ENCODE data around the gene ZNF672. TPM values are rescaled to one million over a fixed set of nuclear protein-coding genes. Genes with fewer than 3 reads are reported as not detected.

ZNF672 gene
- total RNA-seq, 4 donors from 2014 or later: 22.4 to 38.4 (median 31.8) TPM

DNA sequence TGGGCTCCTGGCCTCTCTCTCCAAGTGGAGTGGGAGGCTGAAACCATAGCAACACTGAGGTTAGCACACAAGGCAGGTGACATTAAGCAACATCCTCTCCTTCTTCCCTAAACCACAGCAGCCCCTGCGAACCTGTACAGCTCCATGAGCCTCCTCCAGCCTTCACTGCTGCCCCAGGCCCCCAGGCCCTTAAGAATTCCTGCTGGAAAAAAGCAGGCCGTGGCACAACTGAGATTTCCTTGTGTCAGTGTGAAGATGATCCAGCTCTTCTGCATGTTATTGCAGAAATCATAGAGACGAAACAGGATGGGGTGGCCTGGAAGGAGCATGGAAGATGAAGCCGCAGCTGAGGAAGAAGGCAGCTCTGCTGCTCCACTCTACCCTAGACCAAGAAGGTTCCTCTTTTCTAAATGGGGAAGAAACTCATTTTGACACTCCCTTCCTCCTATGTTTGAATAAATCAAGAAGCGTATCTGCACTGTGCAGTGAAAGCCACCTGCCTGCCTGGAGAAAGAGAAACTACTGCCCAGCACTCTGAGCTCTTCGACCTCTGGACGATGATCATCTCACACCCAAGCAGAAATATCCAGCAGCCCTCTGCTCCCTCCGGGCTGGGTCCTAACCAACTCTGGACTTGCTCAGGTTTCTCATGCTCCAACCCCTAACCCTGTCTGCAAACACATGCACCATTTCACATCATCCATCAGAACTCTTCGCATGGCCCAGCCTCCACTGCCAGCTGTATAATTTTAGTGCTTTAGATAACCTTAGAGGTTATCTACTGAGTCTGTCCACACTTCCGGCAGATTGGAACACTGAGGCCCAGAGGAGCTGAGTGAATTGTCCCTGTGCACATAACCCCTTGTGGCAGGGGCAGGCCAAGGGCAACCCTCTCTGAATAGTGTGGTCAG, 33.0 kb upstream of the ZNF672 start:
- H3K9me3 ChIP-seq: no peaks in the 10 kb centered on the region
- H3K4me3 ChIP-seq: no peak overlapping the region
- TF ChIP-seq POLR2A (IDR thresholded peaks at IDR 0.05): no peak
- TF ChIP-seq EP300 (IDR thresholded peaks at IDR 0.05): peak in 1 of 2 donors; percentile 35
- WGBS, 2 donors: 68% methylated on average over 10 of the region's 10 CpGs
- peak overlapping the region in 1 of 4 donors; percentile 58 for H3K27ac ChIP-seq
- no peaks in the 10 kb centered on the region for H3K36me3 ChIP-seq
- H3K4me1 ChIP-seq: peaks cover 0 to 13% (median 6%) of the 10 kb centered on the region in 4 donors
- H3K27me3 ChIP-seq: no peaks in the 10 kb centered on the region
- DNase-seq (ENCODE audit: low spot score in 2 of 2): no peak

DNA sequence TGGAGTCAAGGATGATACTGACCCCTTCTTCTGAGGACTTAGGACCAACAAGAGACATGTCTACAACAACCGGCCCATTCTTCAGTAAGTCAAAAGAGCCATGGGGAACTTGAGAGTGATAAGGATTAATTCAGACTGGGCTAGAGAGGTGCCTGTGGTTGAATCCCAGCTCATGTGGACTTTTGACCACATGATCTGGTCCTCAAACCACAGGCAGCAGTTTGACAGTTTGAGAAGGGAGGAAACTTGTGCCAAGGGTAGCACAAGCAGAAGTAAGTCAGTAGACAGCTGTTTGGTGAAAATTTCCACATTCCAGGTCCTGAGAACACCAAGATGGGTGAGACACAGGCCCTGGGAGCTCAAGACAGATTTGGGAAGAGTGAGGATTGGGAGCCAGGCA, 32.1 kb upstream of the ZNF672 start:
- DNase-seq (ENCODE audit: low spot score in 2 of 2): no peak
- H3K36me3 ChIP-seq: peaks cover 0 to 1% (median 0%) of the 10 kb centered on the region in 3 donors
- peak in 1 of 2 donors; percentile 35 for TF ChIP-seq EP300 (IDR thresholded peaks at IDR 0.05)
- TF ChIP-seq POLR2A (IDR thresholded peaks at IDR 0.05): no peak
- TF ChIP-seq, protein P1, sequence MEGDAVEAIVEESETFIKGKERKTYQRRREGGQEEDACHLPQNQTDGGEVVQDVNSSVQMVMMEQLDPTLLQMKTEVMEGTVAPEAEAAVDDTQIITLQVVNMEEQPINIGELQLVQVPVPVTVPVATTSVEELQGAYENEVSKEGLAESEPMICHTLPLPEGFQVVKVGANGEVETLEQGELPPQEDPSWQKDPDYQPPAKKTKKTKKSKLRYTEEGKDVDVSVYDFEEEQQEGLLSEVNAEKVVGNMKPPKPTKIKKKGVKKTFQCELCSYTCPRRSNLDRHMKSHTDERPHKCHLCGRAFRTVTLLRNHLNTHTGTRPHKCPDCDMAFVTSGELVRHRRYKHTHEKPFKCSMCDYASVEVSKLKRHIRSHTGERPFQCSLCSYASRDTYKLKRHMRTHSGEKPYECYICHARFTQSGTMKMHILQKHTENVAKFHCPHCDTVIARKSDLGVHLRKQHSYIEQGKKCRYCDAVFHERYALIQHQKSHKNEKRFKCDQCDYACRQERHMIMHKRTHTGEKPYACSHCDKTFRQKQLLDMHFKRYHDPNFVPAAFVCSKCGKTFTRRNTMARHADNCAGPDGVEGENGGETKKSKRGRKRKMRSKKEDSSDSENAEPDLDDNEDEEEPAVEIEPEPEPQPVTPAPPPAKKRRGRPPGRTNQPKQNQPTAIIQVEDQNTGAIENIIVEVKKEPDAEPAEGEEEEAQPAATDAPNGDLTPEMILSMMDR (IDR thresholded peaks at IDR 0.05): no peak
- 68 to 75% methylated on average over 1 of the region's 1 CpG for WGBS, 2 donors
- H3K4me1 ChIP-seq: peaks cover 0 to 21% (median 10%) of the 10 kb centered on the region in 4 donors
- peak overlapping the region in 1 of 4 donors; percentile 37 for H3K27ac ChIP-seq
- no peaks in the 10 kb centered on the region for H3K9me3 ChIP-seq
- H3K4me3 ChIP-seq: no peak overlapping the region
- H3K27me3 ChIP-seq: no peaks in the 10 kb centered on the region

DNA sequence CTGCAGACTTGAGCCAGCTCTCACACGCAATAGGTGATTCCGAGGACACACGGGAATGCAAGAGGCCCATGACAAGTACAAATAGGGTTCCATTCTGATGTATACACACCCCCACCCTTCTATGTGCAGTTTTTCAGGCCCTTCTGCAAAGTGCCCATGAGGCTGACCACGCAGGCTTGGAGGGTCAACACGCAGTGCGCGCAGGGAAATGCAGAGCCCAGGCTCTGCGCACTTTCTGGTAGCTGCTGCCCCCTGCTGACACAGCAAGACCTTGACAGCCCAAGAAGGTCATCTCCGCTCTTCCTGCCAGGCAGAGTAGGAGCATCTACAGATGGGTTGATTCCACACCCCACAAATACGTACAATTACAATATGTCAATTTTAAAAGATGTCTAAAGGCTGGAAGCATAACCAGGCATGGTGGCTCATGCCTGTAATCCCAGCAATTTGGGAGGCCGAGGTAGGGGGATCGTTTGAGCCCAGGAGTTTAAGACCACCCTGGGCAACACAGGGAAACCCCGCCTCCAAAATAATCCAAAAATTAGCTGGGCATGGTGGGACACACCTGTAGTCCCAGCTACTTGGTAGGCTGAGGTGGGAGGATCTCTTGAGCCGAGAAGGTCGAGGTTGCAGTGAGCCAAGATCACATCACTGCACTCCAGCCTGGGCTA, 30.8 kb upstream of the ZNF672 start:
- H3K36me3 ChIP-seq: peaks cover 0 to 14% (median 0%) of the 10 kb centered on the region in 3 donors
- no peaks in the 10 kb centered on the region for H3K27me3 ChIP-seq
- H3K4me1 ChIP-seq: peaks cover 0 to 30% (median 12%) of the 10 kb centered on the region in 4 donors
- no peak for DNase-seq (ENCODE audit: low spot score in 2 of 2)
- H3K9me3 ChIP-seq: no peaks in the 10 kb centered on the region
- no peak overlapping the region for H3K4me3 ChIP-seq
- TF ChIP-seq EP300 (IDR thresholded peaks at IDR 0.05) (no peak), POLR2A (IDR thresholded peaks at IDR 0.05) (no peak)
- TF ChIP-seq, protein P1 (IDR thresholded peaks at IDR 0.05): peak; percentile 65 to 78 (median 72)
- WGBS, 2 donors: 48 to 49% methylated on average over 15 of the region's 15 CpGs
- no peak overlapping the region for H3K27ac ChIP-seq

GRCh38 chr1:248808876-248809275, 29.1 kb upstream of the ZNF672 start:
- no peaks in the 10 kb centered on the region for H3K27me3 ChIP-seq
- 79 to 81% methylated on average over 9 of the region's 9 CpGs for WGBS, 2 donors
- H3K9me3 ChIP-seq: no peaks in the 10 kb centered on the region
- H3K4me1 ChIP-seq: peaks cover 0 to 30% (median 12%) of the 10 kb centered on the region in 4 donors
- H3K4me3 ChIP-seq: no peak overlapping the region
- H3K36me3 ChIP-seq: peaks cover 2 to 31% (median 7%) of the 10 kb centered on the region in 3 donors
- H3K27ac ChIP-seq: no peak overlapping the region
- no peak for DNase-seq (ENCODE audit: low spot score in 2 of 2)
- TF ChIP-seq, protein P1 (IDR thresholded peaks at IDR 0.05): no peak
- TF ChIP-seq EP300 (IDR thresholded peaks at IDR 0.05): no peak
- no peak for TF ChIP-seq POLR2A (IDR thresholded peaks at IDR 0.05)

DNA sequence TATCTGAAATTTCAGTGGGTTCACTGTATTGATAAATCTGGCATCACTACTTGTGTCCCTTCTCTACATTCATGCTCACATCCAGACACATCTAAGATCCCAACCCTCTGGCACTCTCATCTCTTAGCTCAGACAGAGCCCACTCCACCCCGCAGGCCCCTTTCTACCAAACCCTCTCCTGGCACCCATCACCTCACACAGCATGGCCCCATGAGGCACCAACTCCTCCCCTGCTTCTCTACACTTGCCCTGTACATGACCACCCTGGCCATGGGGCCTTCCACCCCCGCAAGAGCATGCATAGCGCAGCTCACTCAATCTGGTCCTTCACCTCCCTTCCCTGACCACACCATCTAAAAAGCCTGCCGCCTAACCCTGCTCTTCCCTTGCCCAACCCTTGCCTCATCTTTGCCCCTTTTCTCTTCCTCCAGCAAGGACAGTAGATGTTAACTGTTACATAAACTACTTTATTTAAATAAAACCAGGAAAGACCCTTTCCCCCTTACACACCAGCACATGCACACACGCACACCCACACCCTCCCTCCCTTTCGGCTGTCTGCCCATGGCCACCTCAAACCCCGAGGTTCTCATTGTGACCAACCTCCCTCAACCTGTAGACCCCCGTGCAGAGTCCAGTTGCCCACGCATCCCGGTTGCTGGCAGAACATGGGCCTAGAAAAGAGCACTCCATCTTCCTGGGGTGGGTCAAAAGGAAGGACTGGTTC, 27.9 kb upstream of the ZNF672 start:
- WGBS, 2 donors: 68 to 77% methylated on average over 10 of the region's 10 CpGs
- no peak for TF ChIP-seq POLR2A (IDR thresholded peaks at IDR 0.05)
- no peak for TF ChIP-seq EP300 (IDR thresholded peaks at IDR 0.05)
- TF ChIP-seq, protein P1 (IDR thresholded peaks at IDR 0.05): no peak
- DNase-seq (ENCODE audit: low spot score in 2 of 2): no peak
- no peak overlapping the region for H3K27ac ChIP-seq
- peaks cover 0 to 30% (median 10%) of the 10 kb centered on the region in 4 donors for H3K4me1 ChIP-seq
- no peaks in the 10 kb centered on the region for H3K27me3 ChIP-seq
- H3K9me3 ChIP-seq: no peaks in the 10 kb centered on the region
- H3K36me3 ChIP-seq: peaks cover 5 to 44% (median 17%) of the 10 kb centered on the region in 3 donors
- H3K4me3 ChIP-seq: no peak overlapping the region
